ENCODE data around the gene CIRBP.

Gene CIRBP

DNA sequence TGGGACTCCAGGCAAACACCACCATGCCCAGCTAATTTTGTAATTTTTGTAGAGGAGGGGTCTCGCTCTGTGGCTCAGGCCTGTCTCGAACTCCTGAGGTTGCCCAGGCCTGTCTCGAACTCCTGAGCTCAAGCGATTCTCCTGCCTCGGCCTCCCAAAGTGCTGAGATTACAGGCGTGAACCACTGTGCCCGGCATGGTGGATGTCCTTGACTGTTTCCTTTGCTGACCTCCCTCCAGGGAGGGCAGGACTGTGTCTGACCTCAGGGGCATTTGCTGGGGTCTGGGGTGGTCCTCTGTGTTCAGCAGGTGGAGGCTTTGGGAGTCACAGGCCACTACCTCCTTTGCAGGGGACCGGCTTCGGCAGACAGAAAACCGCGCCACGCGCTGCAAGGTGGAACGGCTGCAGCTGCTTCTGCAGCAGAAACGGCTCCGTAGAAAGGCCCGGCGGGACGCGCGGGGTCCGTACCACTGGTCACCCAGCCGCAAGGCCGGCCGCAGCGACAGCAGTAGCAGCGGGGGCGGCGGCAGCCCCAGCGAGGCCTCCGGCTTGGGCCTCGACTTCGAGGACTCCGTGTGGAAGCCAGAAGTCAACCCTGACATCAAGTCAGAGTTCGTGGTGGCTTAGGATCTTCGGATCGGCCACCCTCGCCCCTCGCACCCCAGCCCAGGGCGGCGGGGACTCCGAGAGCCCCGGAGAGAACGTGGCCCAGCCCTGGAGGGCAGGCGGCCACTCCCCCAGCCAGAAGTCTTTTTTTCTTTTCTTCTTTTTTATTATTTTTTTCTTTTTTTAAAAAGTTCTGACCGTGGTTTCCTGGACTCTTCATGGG lies 12.3 kb upstream of the CIRBP start:
- DNase-seq, result no peak

DNA sequence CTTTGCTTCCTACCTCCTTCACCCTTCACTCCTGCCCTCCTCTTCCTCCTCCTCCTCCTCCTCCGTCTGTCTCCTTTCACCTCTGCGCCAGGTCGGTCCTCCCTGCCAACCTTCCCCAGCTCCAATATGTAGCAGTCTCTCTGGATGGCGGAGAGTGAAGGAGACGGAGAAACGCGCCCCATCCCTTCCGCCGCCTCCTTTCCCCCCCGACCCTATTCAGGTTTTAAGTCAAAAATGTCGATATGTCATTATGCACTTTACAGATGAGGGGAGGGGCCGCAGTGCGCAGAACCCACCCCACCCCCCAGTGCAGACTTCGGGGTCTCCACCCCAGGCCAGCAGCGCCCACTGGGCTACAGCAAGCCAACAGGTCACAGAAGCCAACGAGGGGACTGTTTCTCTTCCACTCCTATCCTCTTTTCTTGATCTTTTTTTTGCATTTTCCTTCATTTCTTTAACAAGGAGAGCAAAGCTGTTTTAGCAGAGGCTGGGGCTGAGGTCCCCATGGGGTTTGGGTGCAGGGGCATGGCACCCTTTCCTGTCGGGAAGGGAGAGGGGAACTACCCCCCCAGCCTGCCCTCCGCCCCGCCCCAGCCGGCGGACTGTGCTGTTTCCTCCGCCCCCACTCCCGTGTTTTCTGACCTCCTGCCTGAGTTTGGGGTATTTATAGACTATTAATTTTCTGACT lies 11.5 kb upstream of the CIRBP start:
- no peak for DNase-seq

GRCh38 chr19:1258163-1258492 lies 11.0 kb upstream of the CIRBP start:
- DNase-seq, result no peak

DNA sequence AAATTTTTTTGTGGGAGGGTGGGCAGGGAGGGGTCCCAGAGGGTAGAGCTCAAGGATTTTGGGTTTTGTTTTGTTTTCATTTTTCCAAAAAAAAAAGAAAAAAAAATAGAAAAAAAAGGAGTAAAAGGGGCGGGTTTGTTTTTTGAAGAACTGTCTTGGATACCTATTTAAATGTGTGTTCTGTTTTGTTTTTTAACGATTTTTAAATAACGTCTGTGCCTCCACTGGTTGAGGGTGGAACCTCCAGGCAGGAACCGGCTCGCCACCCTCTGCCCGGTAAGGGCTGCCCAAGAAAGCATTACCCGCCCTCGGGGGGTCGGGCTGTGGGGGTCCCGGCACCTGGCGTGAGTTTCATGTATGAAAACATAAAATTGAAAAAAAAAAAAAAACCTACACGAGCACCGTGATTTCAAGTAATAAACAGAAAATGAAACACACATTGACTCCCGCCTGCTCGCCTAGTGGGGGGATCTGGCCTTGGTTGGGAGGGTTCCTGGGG lies 10.4 kb upstream of the CIRBP start:
- DNase-seq, result no peak

DNA sequence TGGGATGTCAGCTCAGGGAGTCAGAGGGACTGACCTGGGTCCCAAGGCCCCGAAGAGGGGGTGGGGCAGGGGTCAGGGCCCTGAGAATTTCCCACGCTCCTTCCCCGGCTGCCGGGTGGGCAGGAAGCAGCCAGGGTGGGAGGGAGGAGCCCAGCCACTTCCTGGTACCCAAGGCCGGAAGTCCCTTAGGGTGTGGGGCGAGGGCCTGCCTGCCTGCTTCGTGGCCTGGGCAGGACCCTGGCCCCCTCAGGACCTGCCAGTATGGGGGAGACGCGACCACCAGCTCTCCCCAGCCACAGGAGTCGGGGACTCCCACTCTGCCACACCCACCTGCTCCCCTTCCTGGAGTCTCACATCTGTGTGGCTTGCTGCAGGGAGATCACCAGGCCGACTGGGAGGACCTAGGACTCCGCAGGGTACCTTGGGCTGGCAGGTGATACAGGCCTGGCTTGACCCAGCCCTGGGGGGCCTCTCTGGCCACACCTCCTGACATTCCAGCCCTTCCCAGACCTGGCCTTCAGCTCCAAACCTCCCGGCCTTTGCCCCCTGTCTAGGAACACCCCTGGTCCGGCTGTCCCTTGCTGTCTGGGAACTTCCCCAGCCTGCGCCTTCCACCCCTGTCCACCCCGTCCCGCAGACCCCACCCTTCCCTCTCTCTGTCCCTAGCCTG lies 9.8 kb upstream of the CIRBP start:
- DNase-seq, result peak; percentile 73

GRCh38 chr19:1259876-1260748 lies 9.0 kb upstream of the CIRBP start:
- peak; percentile 36 for DNase-seq

DNA sequence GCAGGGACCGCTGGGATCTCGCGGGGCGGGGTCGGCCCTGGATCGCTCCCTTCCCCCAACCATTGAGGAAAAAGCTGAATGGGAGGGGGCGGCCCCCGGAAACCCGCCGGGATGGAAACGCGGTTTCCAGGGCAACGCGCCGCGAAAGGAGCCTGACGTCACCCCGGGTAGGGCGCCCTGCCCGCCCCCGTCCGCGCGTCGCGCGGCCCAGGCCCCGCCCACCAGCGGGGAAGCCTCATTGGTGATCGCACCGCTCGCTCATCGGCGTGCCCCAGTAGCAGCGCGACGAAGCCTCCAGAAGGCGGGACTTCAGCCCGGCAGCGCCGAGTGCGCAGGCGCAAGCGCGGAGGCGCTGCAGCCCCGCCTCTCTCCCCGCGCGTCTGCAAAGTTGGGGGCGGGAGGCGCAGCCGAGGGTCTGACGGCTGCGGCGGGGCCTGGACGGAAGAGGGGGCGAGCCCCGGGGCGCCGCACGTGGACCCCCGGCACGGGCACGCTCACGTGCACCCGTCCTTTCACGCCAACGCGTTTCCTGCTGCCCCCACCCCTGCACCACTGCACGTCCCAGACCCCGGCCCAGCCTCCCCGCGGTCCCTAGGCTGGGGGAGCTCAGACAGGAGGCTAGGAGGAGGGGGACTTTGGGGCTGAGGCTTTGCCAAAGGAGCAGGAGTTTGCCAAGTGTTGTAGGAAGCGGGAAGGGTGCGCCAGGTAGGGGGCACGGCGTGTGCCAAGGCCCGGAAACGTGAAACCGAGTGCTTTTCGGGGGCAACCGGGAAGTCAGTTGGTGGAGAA lies 8.2 kb upstream of the CIRBP start:
- peak; percentile 97 for DNase-seq

DNA sequence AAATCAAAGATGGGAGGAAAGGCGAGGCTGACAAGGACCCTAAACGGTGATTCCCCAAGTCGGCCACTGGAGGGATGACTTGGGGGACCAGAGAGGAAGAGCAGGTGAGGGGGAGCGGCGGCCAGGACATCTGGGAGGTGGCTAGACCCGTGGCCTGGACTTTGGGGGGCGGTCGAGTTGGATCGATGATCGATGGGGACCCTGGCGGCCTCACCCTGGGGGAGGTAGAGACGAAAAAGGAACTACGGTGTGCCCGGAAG lies 7.7 kb upstream of the CIRBP start:
- no peak for DNase-seq

- DNase-seq, result no peak
Observed at GRCh38 chr19:1261798-1262622, 7.1 kb upstream of the CIRBP start.

DNA sequence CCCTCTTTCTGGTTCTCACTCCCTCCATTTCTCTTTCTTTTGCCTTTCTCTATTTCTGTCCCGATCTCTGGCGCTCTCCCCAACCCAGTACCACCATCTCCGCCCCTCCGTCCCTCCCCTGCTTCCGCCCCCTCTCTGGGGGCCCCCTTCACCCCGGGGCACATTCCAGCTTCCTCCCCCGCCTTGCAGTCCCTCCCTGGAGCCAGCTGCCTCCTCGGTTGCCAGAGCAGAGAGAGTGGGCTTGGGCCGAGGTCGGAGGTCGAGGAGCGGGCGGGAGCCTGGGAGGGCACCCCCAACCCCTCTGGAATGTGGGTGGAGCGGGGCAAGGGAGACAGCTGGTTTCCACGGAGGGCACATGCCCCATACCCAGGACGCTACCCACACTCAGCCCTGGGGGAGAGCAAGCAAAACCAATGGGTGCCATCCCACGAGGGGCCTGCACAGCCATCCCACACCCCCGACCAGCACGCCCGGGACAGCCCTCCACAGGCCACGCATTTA lies 6.5 kb upstream of the CIRBP start:
- no peak for DNase-seq

GRCh38 chr19:1263188-1263587 lies 5.9 kb upstream of the CIRBP start:
- no peak for DNase-seq

- no peak for DNase-seq
Observed at GRCh38 chr19:1264801-1265614, 4.1 kb upstream of the CIRBP start.

GRCh38 chr19:1265615-1266128 lies 3.5 kb upstream of the CIRBP start:
- peak; percentile 46 for DNase-seq

- DNase-seq, result peak; percentile 84
Observed at GRCh38 chr19:1266129-1266915, 2.8 kb upstream of the CIRBP start.

DNA sequence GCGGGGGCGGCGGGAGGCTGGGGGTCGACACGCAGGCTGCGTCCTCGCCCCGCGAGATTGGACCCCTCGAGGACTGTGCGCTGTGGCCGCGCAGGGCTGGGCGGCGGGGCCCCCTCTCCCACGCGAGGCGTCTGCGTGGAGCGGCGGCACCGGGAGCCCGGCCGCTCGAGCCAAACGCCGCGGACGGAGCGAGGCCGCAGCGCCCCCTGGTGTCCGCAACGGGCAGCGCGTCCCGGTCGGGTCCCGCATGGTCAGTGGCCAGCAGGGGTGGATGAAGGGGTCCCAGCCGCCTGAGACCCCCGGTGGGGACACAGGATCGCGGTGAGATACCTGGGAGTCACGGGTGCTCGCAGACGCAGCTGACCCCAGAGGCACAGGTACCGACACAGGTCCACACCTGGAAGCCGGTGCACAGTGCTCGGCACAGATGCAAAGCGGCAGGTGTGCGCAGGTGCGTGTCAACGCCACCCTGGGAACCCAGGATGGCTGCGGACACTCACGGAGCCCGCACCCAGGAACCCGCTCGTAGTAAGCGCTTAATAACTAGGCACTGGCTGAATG lies 2.1 kb upstream of the CIRBP start:
- DNase-seq, result peak; percentile 68

GRCh38 chr19:1267477-1268225 lies 1.5 kb upstream of the CIRBP start:
- no peak for DNase-seq

- no peak for DNase-seq
Observed at GRCh38 chr19:1268226-1269064, 687 bp upstream of the CIRBP start.
